NCI-H526 (cell line): ENCODE data around the gene RBM33.

Experiments used
- DNase-seq, 2 experiments: peaks; one replicate each; lab custom pipeline; 2025; lab: John Stamatoyannopoulos, UW

RBM33 gene

DNA sequence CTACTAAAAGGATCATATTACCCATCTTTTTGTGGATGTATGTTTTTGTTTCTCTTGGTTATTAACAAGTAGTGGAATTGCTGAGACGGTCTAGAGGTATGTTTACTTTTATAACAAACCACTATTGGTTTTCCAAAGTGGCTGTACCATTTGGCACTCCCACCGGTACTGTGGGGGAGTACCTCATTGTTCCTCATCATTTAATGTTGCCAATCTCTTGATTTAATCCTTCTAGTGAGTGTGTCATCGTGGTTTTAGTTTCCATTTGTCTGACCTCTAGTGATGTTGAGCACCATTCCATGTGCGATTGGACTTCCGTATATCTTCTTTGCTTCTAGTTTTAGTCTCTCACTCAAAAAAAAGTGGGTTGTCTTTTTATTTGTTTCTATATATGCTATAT lies 50.4 kb downstream of the RBM33 start:
- no peak for DNase-seq

DNA sequence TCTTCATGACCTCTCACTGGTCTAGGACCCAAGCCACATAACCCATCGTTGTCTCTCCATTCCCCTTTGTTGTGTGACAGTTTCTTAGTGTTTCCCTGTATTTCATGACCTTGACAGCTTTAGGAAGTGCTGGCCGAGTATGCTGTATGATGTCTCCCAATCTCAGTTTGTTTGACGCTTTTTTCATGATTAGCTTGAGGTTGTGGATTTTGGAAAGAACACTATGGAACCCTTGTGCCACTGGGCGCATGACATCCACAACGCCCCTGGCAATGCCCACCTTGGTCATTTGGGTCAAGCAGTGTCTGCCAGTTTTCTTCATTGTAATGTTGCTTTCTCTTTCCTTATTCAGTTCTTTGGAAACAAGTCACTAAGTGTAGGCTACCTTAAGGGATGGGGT lies 52.3 kb downstream of the RBM33 start:
- no peak for DNase-seq

DNA sequence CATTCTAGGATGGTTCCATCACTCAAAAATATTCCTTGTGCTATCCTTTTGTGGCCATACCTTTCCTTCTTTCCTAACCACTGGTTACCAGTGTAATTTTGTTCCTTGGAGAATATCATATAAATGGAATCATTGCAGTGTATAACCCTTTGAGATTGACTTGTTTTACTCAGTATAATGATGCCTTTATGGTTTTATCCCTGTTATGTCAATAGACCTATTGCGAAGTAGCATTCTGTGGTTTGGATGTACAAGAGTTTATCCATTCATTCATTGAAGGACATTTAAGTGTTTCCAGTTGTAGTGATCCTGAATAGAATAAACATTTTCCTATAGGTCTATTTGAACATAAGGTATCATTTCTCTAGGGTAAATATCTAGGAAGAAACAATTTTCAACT lies 54.2 kb downstream of the RBM33 start:
- no peak for DNase-seq

DNA sequence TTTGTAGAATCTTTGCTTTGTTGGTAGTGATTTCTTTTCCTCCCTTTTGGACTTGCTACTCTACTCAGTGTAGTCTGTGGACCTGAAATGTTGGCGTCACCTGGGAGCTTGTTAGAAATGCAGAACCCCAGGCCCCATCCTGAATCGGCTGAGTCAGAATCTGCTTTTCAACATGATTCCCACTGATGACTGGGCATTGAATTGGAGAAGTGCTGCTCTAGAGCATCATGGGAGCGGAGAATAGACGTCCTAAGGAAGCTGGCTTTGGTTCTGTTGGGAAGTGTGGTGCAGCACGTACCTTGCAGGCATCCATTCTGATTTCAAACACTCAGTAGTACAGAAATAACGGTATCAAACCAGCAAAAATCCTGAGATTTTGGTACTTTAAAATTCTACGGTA lies 54.7 kb downstream of the RBM33 start:
- DNase-seq: no peak

DNA sequence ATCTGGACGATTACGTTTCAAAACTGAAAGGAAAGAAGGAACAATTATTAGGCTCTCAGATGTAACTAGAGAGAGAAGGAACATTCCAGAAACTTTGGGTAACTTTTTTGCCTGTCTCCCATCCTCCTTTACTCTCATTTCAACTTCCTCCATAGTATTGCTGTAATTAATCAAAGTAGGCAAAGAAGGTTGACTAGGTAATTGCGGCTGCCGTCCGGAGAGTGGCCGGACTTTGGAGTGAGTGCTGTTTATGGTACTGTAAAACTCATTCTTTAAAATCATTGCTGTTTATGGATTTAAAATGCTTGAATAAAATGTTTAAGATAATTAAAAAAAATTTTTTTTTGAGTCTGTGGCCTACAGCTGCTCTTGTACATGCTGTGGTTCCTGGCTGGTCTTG lies 56.4 kb downstream of the RBM33 start:
- DNase-seq: no peak

DNA sequence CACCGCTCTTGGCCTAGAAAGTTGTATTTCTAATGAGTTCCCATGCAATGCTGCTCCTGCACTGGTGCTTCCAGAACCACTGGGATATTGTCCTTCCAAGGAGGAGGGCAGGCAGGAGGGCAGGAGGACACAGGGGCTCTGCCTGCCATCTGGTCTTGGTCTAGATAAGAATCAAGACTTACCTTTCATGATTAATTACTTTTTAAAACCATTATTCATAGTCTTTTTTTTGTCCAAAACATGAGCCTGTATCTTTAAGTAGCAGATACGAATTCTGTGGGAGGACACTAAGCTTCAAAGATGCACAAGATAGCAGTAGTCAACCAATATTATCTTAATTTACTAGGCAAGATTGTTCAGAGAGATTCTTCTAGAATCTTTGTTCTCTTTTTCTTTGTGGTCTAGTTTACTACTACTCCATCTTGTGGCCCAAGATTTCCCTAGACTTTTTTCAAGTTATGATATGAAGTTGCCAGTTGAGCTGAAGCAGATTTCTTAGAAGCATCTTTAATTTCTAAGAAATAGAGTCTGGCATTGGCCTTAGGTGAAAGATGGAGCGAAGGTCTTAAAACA lies 57.6 kb downstream of the RBM33 start:
- DNase-seq: no peak

DNA sequence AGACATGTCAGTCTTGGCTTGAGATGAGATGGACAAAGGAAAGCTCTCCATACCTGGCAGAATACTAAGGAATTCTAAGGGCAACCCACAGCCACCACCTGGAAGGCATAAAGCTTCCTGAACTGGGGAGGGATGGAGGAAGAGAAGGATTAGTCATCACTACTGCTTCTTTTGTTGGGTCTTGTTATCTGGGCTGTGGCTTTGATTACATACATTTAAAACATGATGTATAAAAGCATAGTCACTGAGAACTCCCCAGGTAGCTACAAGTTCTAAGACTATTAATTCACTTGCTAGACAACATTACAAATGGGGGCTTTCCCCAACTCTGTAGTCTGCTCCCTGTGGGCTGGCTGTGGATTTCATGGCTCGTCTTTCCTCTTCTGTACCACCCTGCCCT lies 58.2 kb downstream of the RBM33 start:
- DNase-seq: no peak

DNA sequence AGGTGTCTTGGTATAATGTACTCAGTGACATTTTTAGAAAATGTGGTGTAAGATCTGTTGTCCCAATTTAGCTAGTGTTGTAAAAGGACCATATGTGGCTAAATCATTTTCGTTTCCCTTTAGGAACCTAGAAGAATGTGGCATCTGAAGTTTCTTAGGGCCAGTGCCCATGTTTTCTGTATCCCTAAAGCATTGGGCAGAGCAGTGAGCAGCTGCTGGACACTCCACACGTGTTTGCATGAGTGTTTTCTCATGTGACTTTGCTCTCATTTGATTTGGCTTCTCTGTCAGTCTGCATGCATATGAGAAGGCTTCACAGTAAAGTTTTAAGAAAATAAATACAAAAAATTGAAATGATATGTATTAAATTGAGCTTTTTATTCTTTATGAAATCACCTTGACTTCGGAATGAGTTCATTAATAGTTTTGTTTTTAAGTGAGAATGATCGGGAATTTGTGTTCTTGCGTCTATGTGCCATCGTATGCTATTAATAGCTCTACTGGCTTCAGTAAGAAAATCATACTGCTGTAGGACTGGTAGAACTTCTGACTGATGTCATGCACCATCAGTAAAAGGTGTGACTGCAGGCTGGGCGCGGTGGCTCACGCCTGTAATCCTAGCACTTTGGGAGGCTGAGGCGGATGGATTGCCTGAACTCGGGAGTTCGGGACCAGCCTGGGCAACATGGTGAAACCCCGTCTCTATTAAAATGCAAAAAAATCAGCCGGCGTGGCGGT lies 61.3 kb downstream of the RBM33 start:
- no peak for DNase-seq

DNA sequence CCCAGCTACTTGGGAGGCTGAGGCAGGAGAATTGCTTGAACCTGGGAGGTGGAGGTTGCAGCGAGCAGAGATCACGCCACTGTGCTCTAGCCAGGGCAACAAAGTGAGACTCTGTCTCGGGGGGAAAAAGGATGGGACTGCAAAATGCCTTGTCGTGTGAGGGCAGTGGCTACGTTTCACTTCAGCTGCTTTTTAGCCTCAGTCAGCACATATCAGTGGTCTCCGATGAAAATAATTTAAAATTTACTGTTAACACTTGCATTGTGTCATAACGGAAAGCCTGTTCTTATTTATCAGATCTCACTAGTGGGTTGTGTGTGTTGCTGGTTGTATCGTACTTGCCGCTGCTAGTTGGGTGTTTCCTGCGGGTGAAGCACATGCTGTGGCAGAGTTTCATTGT lies 61.9 kb downstream of the RBM33 start:
- DNase-seq: no peak

DNA sequence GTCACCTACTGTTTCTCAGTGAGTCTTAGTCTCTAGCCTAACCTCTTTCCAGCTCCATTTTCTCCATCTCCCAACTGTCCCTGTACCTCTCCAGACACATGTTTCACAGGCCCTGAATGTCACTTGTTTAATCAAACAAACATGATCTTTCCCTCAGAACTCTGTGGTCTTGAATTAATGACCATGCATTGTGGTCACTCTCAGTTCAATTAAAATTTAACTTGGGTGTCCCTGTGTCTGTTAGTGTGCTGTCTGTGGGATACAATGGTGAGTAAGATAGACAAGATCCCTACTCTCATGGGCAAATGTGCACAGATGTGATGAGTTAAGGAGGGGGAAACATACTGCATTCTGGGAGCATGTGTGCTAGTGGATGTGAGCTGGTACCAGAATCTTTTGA lies 65.0 kb downstream of the RBM33 start:
- no peak for DNase-seq

DNA sequence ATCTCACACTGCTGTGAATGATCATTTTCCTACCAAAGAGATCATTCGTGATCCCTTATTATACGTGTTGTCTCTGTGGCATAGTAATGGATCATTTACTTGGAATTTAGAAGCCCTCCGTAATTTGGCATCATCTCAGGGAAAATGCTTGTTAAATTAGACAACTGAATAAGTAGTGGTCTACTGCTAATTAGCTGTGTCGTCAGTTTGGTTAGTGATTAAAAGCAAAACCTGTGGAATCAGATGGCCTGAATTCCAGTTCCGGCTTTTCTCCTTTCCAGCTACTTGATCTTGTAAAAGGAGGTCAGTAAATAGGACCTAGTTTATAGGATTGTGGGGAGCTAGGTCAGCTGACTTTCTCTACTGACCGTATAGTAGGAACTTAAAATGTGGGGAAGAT lies 65.6 kb downstream of the RBM33 start:
- no peak for DNase-seq

DNA sequence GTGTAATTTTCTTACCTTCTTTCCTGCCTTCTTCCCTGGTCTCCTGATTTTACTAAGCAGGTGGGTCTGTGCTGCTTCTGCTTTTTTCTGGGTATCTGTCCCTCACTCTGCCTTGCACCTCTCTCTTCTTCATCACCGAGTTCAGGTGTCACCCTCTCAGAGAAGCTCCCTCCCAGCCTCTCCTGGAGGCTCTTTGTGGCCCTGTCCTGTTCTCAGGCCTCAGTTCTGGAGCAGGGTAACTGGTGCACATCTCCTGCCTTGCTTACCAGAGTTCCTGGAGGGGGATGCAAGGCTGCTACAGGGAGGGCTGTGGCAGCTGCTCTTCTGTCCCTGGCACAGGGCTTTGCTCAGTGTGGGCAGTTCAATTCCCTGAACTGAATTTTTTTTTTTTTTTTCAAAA lies 66.1 kb downstream of the RBM33 start:
- DNase-seq: no peak

DNA sequence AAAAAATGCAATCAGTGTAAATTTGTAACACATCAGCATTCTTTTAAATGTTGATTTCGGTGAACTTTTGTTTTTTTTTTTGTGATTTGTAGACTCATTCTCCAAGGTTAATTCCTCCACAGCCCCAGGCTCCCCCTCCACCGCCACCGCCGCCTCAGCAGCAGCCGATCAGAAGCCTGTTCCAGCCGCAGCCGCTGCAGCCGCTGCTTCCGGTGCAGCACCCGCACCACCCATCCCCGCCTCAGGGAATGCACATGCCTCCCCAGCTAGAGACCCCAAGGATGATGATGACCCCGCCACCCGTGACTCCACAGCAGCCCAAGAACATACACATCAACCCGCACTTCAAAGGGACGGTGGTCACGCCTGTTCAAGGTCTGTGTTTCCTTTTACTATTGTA lies 66.6 kb downstream of the RBM33 start:
- DNase-seq: no peak

DNA sequence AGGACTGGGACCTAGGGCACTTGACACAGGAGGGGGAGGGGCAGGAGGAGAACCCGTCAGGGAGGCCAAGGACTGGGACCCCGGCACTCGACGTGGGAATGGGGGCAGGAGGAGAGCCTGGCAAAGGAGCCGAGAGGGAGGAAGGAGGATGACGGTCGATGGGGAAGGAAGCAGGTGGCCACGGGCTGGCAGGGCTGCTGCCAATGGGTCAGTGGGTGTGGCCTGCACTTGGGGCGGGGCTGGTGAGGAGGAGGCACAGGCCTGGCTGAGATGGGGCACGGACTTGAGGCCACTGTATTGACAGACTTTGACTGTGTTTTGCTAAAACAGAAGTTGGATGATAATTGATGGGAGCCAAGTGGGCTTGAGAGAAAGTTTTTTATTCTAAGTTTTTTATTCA lies 68.9 kb downstream of the RBM33 start:
- no peak for DNase-seq

DNA sequence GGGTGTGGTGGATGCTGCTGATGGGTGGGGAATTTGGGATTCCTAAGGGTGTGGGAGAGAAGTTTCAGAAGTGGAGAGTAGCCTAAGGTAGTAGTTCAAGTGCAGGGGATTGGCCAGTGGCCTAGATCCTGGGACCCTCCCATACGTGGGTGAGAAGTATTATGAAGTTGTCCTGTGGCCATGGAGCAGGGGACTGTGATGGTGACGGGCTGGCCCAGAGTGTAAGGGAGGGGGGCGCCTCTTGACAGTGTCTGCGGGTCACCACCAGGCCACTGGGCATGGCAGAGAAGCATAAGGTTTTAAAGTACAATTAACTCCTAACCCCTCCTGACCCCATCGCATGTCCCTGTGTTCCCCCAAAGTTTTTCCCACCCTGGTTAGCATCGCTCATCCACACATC lies 70.2 kb downstream of the RBM33 start:
- no peak for DNase-seq

DNA sequence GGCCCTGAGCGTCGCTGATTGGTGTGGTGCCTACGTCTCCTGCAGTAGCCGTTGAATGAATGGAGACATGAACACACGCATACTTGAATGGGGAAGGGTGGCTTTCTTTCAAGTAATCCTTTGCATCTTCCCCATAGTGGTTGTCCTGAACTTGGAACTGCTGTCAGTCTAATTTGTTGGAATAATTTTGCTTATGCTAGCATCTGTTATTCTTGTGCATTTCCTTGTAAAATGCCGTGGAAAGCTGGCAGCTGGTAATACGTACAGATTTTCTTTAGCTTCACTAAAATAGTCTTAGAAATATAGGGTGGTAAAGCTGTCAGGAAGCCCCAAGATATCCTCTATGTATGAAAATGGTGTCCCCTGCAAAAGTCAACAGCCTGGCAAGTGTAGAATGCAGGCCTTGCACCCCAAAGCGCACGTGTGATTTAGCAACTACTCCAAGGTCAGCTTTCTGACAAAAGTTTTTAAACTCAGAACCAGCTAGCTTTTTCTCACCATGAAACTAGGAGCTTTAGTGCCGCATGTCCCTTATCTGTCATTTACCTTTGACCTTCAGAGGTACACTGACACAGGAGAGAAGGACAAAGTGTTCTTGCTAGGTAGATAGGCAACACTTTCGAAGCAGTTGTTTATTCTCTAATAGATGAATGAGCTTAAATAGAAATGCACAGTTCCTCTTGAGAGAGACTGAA lies 70.8 kb downstream of the RBM33 start:
- DNase-seq: no peak

DNA sequence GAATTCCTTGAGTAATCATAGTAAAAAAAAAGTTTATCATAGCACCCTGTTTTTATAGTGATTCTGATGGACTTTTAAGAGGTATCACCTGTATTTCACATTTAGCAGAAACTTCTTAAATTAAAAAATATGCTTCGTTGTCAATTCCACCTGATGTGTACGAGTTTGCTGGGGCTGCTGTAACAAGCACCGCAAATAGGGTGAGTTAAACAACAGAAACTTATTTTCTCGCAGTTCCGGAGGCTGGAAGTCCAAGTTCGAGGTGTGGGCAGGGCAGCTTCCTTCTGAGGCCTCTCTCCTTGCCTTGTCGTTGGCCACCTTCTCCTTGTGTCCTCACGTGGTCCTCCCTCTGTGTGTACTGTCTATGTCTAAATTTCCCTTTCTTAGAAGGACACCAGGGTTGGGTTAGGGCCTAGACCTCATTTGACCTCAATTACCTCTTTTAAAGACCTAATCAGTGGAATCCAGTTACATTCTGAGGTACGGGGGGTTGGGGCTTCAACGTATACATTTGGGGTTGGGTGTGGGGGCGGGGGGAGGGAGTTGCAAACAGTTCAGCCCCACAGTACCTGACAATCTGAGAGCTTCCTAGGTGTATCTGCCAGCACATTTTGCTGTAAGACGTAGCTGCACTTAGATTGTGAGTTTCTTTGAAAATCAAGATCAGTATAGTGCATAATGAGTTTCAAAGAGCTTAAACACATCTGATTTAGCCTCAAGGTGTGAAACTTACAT lies 72.7 kb downstream of the RBM33 start:
- no peak for DNase-seq

DNA sequence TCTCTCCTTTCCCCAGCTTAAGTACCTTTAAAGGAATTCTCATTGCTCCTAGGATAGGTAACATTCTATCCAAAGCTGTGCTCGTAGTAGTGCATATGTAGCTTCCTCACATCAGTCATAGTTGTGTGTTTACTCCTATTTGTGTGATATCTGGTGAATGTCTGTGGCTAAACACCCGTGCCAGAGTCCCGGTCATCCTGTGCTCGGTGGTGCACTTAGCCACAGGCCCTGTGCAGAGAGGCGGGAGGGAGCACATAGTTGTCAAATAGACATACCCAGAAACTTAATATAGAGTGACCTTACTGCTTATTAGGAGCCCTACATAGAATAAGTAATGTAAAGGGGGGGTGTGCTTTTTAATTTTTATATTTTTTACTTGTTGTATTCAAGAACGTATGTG lies 76.6 kb downstream of the RBM33 start:
- DNase-seq: no peak

DNA sequence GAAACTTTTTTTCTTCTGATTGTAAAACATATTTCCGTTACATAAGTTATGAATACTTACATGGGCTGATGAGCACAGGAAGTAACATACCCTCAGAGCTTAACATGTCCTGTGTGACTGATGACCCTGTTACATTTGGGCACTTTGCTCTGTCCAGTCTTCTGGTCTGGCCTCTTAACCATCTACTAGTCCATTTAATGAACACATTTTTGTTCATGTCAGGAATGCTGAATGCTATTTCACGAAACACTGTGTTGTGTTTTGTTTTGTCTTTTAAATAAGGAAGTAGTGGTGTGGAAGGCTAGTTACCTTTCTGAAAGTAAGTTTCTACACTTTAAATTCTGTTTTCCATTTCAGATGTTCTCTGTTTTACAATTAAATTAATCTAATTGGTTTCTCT lies 77.7 kb downstream of the RBM33 start:
- no peak for DNase-seq

DNA sequence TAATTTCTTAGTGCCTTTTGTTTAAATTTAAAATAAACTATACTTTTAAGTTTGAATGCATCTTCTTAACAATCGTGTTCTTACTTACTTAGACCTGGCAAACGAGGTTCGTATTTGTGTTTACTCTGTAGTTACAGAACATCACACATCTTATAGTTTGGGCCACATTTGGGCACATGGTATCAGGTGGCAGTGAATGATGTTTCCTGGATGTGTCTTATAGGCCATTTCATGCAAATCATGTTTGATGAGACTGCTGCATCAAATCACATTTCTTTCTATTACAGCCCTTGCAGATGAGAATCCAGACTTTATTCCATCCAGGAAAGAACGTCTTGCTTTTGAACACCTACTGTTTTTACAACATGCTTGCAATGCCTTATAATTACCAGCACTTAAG lies 78.5 kb downstream of the RBM33 start:
- DNase-seq: peak; percentile 56 to 74

DNA sequence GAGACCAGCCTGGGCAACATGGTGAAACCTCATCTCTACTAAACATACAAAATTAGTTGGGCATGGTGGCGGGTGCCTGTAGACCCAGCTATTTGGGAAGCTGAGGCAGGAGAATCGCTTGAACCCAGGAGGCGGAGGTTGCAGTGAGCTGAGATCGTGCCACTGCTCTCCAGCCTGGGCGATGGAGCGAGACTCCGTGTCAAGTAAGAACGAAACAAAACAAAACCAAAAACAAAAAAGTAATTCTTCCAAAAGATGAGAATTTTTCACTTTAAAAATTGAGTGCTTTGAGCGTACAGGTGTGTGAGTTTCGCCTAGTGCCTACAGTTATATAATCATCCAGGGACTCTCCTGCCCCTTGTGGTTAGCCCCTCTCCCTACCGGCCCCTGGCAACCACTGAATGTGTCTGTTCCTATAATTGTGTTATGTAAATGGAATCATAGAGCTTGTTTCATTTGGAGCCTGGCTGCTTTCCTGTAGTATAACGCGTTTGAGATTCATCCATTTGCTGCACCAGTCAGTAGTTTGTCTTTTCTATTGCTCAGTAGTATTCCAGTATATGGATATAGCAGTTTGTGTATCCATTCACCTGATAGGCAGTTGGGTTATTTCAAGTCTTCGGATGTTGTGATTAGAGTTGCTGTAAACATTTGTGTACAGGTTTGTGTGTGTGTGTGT lies 80.0 kb downstream of the RBM33 start:
- peak in 1 of 2 experiments; percentile 30 for DNase-seq

DNA sequence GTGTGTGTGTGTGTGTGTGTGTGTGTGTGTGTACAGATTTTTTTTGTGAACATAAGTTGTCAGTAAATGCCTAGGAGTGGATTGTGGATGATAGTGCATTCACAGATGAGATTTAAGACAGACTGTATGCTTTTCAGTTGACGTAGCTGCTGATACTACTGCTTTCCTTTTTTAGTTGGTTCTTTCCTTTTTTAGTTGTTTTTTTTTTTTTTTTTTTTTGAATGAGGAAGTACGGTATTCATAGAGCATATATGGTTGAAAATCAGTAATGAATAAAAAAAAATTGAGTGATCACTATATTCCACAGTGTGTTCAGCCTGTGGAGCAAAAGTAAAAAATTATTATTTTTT lies 80.5 kb downstream of the RBM33 start:
- DNase-seq: no peak
